Bone marrow (tissue), 2 donors: ENCODE measurements around the gene TTC23L.
"Not testable (repeated sequence)": the region's sequence is repeated elsewhere in the genome, so short reads cannot be mapped to it uniquely, and the experiment has no call there.

Experiments
- DNase-seq, 2 donors: peaks; one replicate each; lab custom pipeline; 2025; lab: John Stamatoyannopoulos, UW

The TTC23L gene

GRCh38 chr5:34923256-34923655 is 84.3 kb downstream of the TTC23L start:
- not testable (repeated sequence) for DNase-seq

GRCh38 chr5:34923694-34924461 is 84.9 kb downstream of the TTC23L start:
- peak in 1 of 2 donors; percentile 81 for DNase-seq

- no peak for DNase-seq
These were observed 85.5 kb downstream of the TTC23L start for GRCh38 chr5:34924462-34924765.

GRCh38 chr5:34926318-34926888 is 87.4 kb downstream of the TTC23L start:
- DNase-seq, result no peak

- DNase-seq, result no peak
These were observed 88.8 kb downstream of the TTC23L start for GRCh38 chr5:34927785-34928184.

GRCh38 chr5:34928267-34928666 is 89.3 kb downstream of the TTC23L start:
- DNase-seq, result no peak

GRCh38 chr5:34929134-34929719 is 90.3 kb downstream of the TTC23L start, which contains the start of gene DNAJC21:
DNAJC21 (plus strand) TSS chr5:34929559; CDS start chr5:34929820, 261 bp downstream.
- peak; percentile 88 to 97 for DNase-seq

GRCh38 chr5:34929720-34930461 is 90.9 kb downstream of the TTC23L start:
- peak; percentile 49 to 83 for DNase-seq

GRCh38 chr5:34930462-34930844 is 91.5 kb downstream of the TTC23L start:
- DNase-seq, result no peak

- DNase-seq, result no peak
These were observed 91.9 kb downstream of the TTC23L start for GRCh38 chr5:34930870-34931269.

- no peak for DNase-seq
These were observed 94.0 kb downstream of the TTC23L start for GRCh38 chr5:34932947-34933346.

- no peak for DNase-seq
These were observed 103.0 kb downstream of the TTC23L start for GRCh38 chr5:34941936-34942335.

GRCh38 chr5:34944044-34944443 is 105.1 kb downstream of the TTC23L start:
- no peak for DNase-seq

GRCh38 chr5:34944460-34945047 is 105.6 kb downstream of the TTC23L start:
- no peak for DNase-seq
